PFSK-1 (cell line): ENCODE results near the gene SPESP1.

Experiments
- FOXP2 ChIP-seq: optimal IDR thresholded peaks from 2 replicates; pipeline ENCODE3; 2011; ENCODE audit warnings: borderline replicate concordance, control low read depth, inconsistent platforms; ENCODE audit not compliant: insufficient read depth; ENCODE audit errors: extremely low read length, extremely low read depth
- POLR2AphosphoS5 ChIP-seq: IDR thresholded peaks from 2 replicates; pipeline ENCODE4 v1.6.1; 2012; ENCODE audit warnings: low read depth, mild to moderate bottlenecking, control low read depth, low read length, moderate library complexity
- SIN3A ChIP-seq: IDR thresholded peaks from 2 replicates; pipeline ENCODE4 v1.6.1; 2012; ENCODE audit warnings: mild to moderate bottlenecking, low read length, moderate library complexity, borderline replicate concordance; ENCODE audit not compliant: insufficient read depth
- TAF1 ChIP-seq: IDR thresholded peaks from 2 replicates; pipeline ENCODE4 v1.6.1; 2012; ENCODE audit warnings: low read length, control low read depth, borderline replicate concordance; ENCODE audit not compliant: insufficient read depth
- TF ChIP-seq, protein P1 (sequence below), 2 experiments: IDR thresholded peaks; 2 replicates each; pipeline versions ENCODE4 v1.6.1 to v1.8.0; 2011 to 2012; ENCODE audit warnings: low read depth in 2 of 2, low read length in 2 of 2, control low read depth in 1 of 2, inconsistent platforms in 1 of 2, mild to moderate bottlenecking in 1 of 2, moderate library complexity in 1 of 2; ENCODE audit not compliant: insufficient read depth in 1 of 2

The SPESP1 gene

DNA sequence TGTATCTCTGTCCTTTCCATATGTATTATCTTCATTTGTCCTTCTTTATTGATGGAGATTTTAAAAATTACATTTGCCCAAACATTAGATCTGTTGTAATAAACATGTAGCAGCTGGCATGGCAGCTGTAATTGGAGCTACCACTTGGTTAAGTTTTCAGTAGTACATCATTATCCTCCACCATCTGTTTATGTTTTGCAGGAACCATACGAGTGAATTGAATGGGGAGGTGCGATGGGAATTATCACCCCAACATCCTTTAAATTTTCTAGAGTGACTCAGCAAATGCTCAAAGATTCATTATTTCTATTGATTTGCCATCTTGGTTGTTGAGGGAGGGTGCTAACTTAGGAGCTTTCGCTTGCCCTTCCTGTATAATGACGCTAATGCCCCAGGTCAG is 51.6 kb downstream of the SPESP1 start:
- no peak for TF ChIP-seq TAF1
- no peak for TF ChIP-seq SIN3A
- no peak for TF ChIP-seq FOXP2

GRCh38 chr15:68982976-68983563 is 52.7 kb downstream of the SPESP1 start:
- TF ChIP-seq POLR2AphosphoS5 (no peak), SIN3A (no peak), TAF1 (no peak), FOXP2 (no peak)
- TF ChIP-seq, protein P1, sequence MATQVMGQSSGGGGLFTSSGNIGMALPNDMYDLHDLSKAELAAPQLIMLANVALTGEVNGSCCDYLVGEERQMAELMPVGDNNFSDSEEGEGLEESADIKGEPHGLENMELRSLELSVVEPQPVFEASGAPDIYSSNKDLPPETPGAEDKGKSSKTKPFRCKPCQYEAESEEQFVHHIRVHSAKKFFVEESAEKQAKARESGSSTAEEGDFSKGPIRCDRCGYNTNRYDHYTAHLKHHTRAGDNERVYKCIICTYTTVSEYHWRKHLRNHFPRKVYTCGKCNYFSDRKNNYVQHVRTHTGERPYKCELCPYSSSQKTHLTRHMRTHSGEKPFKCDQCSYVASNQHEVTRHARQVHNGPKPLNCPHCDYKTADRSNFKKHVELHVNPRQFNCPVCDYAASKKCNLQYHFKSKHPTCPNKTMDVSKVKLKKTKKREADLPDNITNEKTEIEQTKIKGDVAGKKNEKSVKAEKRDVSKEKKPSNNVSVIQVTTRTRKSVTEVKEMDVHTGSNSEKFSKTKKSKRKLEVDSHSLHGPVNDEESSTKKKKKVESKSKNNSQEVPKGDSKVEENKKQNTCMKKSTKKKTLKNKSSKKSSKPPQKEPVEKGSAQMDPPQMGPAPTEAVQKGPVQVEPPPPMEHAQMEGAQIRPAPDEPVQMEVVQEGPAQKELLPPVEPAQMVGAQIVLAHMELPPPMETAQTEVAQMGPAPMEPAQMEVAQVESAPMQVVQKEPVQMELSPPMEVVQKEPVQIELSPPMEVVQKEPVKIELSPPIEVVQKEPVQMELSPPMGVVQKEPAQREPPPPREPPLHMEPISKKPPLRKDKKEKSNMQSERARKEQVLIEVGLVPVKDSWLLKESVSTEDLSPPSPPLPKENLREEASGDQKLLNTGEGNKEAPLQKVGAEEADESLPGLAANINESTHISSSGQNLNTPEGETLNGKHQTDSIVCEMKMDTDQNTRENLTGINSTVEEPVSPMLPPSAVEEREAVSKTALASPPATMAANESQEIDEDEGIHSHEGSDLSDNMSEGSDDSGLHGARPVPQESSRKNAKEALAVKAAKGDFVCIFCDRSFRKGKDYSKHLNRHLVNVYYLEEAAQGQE (IDR thresholded peaks at IDR 0.05; ENCODE audit: insufficient read depth in 1 of 2, low read depth in 2 of 2, low read length in 2 of 2), result no peak

- TF ChIP-seq TAF1, result no peak
- no peak for TF ChIP-seq FOXP2
- no peak for TF ChIP-seq POLR2AphosphoS5
- TF ChIP-seq, protein P1 (IDR thresholded peaks at IDR 0.05; ENCODE audit: insufficient read depth in 1 of 2, low read depth in 2 of 2, low read length in 2 of 2), result no peak
- TF ChIP-seq SIN3A, result no peak
These were observed 53.7 kb downstream of the SPESP1 start for GRCh38 chr15:68983961-68984481.

- TF ChIP-seq POLR2AphosphoS5 (no peak), FOXP2 (no peak), SIN3A (no peak), TAF1 (no peak)
- TF ChIP-seq, protein P1 (IDR thresholded peaks at IDR 0.05; ENCODE audit: insufficient read depth in 1 of 2, low read depth in 2 of 2, low read length in 2 of 2), result no peak
These were observed 54.3 kb downstream of the SPESP1 start for GRCh38 chr15:68984586-68984985.

- no peak for TF ChIP-seq SIN3A
- TF ChIP-seq FOXP2, result no peak
These were observed 55.1 kb downstream of the SPESP1 start for GRCh38 chr15:68985361-68985891.

GRCh38 chr15:68986322-68986721 is 56.0 kb downstream of the SPESP1 start:
- no peak for TF ChIP-seq POLR2AphosphoS5
- TF ChIP-seq FOXP2, result no peak
- TF ChIP-seq SIN3A, result no peak
- TF ChIP-seq, protein P1 (IDR thresholded peaks at IDR 0.05; ENCODE audit: insufficient read depth in 1 of 2, low read depth in 2 of 2, low read length in 2 of 2), result no peak
- TF ChIP-seq TAF1, result no peak
